Stimulated activated CD8-positive, alpha-beta memory T cell treated with anti-CD3 and anti-CD28 coated beads, Interleukin-7, amount 100 ng/mL, for 24 hours (primary cell): ENCODE data around the gene CAPN15.

ENCODE experiments used
- DNase-seq: peaks from one replicate; pipeline ENCODE4 v3.0.0-alpha.2; 2020; ENCODE audit warnings: low read depth

The CAPN15 gene

DNA sequence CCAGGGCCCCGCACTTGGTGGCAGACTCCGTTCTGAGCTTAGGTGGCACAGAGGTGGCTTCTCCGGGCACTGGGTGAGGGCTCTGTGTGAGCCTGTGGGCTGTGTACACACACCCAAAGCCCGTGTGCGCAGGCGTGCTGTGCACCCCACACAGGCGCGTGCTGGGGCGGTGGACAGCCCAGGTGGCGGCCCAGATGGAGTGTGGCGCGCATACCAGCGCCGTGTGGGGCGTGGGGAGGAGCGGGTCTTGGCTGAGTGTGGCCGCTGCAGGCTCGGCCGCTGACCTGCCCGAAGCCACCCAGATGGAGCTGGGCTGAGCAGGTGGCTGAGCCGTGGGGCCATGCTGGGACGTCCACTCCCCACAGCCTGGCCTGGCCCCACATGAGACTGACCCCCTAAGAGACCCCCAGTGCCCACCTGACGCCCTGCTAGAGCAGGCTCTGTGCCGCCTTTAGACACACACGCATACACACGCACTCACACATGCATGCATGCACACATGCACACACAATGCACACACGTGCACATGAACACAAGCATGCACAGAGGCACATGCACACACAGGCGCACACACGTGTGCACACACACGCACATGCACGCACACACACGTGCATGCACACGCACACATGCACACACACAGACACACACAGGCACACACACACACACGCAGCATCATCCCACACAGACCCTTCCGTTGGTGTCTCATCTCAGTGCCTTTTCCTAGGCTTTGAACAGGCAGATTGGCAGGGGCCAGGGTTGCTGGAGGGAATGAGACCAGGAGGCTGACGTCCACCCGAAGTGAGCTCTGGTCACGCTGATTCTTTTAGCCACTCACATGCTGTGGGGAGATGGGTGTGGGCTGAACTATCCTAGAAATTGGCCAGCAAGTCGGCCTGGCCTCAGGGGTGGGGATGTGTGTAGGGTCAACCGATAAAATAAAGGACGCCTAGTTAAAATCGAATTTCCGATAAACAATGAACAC lies 34.7 kb downstream of the CAPN15 start:
- no peak for DNase-seq

DNA sequence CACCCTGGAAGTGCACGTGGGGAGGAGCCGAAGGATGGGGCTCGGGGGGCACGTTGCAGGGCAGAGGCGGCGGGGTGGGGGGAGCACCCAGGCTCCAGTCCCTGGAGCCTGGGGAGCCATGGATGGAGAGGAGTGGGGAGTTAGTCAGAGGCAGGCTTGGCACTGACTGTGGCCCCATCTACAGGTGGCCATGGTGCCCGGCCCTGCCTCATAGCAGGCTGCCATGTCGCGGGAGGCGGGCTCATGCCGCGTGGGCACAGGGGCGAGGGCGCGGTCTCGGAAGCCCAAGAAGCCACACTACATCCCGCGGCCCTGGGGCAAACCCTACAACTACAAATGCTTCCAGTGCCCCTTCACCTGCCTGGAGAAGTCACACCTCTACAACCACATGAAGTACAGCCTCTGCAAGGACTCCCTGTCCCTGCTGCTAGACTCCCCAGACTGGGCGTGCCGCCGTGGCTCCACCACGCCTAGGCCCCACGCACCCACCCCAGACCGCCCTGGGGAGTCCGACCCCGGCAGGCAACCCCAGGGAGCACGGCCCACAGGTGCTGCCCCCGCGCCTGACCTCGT lies 35.6 kb downstream of the CAPN15 start:
- no peak for DNase-seq

DNA sequence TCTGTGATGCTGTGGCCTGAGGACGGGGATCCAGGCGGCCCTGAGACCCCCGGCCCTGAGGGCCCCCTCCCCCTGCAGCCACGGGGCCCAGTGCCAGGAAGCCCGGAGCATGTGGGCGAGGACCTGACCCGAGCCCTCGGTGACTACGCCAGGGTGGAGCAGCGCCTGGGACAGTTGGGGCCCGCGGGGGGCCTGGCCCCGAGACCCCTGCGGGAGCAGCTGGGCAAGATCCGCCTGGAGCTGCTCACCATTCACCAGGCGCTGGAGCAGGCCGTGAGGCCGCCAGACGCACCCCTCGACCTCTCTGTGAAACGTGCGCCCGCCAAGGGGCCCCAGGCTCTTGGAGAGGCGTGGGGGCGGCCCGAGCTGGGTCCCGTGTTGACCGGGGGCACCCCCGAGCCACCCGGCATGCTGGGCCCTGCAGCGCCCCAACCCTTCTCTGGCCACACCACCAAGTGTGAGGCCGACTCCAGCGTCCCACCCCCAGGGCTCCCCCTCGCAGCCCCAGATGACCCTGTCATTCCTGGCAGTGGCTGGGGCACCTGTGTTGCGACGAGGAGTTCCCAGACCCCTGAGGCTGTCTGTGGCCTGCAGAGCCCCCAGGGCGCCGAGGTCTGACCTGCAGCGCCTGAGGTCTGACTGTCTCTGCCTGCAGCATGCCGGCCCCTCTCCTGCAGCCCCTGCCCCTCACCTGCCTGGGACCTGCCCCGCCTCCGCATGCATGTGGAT lies 37.3 kb downstream of the CAPN15 start:
- DNase-seq = no peak

DNA sequence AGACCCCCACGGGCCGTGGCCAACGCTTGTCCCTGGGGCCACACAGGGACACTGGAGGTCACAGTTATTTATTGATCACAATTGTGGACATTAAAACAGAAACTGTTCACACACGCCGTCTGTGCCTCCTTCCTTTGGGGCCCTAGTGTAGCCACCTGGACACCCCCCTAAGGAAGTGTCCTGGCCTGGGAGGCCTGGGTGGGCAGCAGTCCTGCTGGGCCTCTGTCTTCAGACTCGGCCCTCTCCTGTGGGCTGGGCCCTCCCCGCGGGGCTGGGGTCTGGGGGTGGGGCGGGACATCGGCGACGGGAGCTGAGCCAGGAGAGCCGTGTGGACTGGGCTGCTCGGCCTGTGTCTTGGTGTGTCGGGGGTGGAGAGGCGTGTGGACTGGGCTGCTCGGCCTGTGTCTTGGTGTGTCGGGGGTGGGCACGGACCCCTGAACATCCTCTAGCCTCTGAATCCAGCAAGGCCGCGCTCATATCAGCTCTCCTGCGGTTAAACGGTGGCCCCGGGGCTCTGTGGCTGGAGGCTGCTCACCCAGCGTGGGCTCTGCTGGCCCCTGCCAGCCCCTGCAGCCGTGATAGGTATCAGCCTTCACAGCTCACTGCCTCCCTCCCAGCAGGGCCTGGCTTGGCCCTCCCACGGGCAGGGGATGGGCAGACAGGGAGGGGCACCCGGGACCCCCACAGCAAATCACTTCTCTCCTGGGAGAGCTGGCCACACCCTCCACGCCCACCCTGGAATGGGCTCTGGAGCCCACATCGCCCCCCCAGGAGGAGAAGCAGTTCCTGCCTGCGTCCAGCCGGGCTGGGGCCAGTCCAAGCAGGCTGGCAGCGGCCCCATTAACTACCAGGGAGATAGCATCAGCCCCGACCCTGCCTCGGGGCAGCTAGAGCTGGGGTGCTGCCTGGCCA lies 38.2 kb downstream of the CAPN15 start:
- DNase-seq = no peak

DNA sequence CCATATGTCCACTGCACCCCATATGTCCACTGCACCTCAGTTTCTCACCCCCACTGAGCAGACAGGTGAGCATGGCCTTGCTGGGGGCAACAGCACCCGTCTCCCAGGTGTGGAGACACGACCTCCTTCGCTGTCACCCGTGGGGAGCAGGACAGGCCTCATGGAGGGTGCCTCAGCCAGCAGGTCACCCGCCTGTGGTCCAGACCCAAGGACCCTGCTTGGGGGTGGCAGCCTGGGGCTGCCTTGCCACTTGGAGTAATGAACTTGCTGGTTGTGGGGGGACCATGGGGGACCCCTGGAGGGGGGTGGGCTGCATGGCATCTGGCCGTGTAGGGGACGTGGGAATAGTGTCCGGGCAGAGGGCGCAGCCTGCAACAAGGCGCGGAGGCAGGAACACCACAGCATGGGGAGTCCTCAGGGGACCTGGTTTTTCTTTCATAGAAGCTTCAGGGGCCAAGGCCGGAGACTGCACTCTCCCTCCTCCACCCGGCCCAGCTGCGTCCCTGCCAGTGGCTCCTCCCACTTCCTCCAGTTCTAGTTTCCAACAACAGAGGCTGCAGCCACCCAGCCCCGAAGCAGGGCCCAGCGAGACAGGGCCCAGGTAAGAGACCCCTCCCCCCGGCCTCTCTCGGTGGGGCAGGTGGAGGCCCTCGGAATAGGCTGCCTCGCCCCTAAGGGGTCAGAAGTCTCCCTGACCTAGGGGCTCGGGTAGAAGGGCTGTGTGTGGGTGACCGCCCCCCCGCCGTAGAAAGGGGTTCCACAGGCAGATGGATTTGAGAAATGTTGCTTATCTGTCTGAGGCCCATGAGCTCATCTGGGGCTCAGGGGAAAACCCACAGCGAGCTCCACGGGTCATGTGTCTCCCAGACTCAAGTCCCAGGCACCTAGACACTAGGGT lies 39.2 kb downstream of the CAPN15 start, which contains the start of gene NHLRC4:
Gene NHLRC4, plus strand, starts transcription at position 531 of the 898 bp plus-strand sequence. CDS start 1,043 bp downstream, outside the sequence.
- no peak for DNase-seq

DNA sequence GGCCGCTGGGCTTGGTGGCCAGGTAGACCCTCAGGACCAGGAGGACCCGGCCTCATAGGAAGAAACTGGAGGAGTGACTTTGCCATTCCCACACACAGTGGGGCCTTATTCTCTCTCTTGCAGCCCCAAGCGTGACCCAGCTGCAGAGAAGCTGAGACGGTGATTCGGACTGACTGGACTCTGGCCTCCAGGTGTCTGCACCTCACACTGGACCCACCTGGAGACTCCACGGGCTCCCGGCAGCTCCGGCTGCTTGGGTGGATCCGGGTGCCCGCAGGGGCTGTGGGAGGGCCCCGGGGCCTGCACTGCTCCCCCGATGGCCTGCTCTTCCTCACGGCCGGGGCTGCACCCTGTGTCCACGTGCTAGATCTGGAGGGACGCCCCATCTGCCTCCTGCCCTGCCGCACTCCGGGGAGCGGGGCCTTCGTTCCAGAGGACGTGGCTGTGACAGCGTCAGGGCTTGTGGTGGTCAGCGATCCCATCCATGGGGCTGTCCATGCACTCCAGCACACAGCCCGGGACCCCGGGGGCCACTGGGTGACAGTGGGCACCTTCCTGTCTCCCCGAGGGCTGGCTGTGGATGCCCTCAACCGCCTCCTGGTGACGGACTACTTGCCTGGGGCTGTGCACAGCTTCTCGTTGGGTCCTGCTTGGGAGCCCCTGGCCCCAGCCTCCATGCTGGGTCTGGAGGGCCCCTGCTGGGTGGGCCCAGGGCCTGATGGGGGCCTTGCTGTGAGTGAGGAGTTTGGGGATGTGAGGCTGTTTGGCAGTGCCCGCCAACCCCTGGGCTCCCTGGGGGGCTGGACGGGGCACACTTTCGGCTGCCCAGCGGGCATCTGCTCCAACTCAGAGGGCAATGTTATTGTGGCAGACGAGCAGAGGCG lies 40.1 kb downstream of the CAPN15 start:
- DNase-seq = no peak

DNA sequence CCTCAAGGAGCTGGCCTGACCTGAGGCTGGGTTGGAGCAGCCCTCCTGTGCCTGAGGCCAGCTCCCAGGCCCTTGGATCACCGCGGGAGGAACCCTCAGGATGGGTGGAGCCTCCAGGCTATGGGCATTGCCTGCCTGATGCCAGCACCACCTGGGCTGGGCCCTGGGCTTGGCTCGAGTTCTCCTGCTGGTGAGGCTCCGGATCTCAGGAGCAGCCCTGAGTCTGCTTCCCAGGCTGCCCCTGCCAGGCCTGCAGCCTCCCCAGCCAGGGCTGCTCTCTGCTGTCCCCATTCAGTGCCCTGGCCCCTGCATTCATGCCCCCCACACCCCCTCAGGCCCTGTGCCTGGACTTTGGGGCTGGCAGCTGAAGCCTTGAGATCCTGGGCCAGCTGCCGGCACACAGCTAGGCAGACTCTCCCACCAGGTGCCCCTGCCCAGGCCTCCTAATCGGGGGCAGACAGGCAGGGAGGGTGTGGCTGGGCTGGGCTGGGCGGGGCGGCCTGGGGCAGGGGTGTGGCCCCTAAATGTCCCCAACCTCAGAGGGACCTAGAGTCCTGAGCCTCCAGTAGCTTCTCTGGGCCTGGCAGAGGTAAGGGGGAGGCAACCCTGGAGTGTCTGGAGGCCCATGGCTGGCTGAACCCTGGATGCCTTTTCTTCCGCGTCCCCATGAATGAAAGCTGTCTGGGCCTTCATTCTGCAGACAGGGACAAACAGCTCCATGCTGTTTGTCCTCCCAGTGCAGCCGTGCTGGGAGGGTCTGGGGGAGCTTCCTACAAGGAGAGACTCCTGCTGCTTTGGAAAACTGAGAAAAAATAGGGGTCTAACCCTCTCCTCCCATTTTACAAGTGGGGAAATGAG lies 41.1 kb downstream of the CAPN15 start:
- DNase-seq = no peak

DNA sequence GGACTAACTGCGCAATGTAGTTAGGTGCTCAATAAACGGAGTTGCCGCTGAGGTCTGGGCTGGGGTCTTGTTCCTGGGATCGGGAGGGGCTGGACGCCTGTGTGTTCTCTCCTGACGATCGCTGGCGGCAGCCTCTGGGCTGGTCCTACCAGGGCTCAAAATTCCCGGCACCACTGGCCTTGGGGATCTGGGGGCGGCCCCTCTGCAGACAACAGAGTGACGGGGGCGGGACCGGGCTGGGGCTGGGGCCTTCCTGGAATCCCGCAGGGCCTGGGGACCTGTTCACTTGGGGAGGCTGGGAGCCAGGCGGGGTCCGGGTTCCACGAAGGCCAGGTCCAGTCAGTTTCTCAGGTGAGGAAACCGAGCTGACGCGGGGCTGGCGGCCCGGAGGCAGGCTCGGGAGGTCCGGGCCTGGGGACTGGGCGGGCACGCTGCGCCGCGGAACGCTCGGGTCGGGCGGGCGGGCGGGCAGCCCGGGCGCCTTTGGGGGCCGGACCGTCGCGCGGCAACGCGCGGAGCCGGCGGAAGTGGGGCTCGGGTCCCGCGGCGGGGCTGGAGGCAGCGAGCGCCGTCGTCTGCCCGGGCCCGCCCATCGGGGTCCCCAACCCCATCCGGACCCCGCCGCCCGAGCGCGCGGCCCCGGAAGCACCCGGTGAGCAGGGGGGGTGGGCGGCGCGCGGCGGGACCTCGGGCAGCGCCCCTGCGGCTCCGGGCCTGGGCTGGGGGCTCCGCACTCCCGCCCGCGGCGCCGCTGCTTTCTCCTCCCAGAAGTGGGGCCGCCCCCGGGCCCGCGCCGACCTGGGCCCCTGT lies 42.1 kb downstream of the CAPN15 start, which contains the start of gene PIGQ:
Gene PIGQ, plus strand, starts transcription at position 524 of the 810 bp plus-strand sequence. CDS start 4,107 bp downstream, outside the sequence.
- DNase-seq = no peak

DNA sequence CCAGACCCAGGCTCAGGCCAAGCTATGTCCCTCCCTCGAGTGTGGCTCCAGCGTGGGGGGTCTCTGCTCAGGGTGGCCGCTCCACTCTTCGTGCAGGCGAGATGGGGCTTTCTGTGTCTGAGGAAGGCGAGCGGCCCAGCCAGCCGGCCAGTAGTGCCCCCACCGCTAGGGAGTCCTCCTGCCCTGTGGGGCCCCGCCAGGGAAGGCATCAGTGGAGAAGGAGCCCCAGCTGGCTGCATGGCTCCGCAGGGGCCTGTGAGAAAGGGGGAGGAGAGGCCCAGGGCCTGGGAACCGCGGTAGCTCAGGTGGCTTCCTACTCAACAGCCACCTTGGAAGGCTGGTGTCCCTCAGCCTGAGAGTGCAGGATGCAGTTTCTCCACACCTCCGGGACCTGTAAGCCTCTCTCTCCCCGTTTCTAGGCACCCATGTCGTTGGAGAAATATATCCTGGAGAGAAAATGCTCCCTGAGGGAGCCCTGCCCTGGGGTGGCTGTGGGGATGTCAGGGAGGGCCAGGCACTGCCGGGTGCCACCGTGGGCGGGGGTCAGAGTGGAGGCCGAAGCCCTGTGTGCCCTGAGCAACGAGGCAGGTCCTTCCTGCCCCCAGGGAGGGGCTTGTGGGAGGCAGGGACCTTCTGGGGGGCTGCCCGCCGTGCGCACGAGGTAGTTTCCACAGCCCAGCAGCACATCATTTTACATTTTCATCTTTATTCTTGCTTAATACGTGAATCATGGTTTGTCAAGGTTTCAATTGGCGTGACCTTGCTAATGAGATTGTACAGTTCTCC lies 45.5 kb downstream of the CAPN15 start:
- DNase-seq = no peak

DNA sequence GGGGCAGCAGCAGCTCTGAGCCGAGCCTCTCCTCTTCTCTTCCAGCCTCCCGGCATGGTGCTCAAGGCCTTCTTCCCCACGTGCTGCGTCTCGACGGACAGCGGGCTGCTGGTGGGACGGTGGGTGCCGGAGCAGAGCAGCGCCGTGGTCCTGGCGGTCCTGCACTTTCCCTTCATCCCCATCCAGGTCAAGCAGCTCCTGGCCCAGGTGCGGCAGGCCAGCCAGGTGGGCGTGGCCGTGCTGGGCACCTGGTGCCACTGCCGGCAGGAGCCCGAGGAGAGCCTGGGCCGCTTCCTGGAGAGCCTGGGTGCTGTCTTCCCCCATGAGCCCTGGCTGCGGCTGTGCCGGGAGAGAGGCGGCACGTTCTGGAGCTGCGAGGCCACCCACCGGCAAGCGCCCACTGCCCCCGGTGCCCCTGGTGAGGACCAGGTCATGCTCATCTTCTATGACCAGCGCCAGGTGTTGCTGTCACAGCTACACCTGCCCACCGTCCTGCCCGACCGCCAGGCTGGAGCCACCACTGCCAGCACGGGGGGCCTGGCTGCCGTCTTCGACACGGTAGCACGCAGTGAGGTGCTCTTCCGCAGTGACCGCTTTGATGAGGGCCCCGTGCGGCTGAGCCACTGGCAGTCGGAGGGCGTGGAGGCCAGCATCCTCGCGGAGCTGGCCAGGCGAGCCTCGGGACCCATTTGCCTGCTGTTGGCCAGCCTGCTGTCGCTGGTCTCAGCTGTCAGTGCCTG lies 46.7 kb downstream of the CAPN15 start:
- no peak for DNase-seq

DNA sequence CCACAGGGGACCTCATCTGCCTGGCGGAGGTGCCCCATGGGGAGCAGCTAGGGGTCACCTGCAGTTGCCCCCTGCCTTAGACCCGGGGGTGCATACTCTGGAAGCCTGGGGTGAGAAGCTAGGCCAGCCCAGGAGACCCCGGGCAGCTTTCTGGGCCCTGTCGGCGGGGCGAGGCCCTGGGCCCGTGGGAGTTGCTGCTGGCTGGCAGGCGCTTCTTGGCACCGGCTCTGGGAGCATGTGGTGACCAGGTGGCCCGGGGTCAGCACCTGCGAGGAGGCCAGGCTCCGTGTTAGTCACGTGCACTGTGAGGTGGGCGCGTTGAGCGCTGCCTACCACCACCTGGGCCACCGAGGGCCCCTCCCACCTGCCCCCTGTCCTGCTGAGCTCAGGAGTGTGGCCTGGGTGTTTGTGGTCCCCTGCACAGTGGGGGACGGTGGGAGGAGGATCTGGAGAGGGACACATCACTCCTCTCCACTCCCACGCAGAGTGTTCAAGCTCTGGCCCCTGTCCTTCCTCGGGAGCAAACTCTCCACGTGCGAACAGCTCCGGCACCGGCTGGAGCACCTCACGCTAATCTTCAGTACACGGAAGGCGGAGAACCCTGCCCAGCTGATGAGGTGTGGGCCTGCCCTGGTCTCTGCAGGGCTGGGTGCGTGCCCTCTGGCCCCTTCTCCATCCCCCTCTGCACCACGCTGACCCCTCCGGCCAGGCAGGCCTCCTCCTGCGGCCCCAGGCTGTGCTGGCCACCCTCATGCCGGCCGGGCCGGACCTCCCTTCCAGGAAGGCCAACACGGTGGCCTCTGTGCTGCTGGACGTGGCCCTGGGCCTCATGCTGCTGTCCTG lies 48.1 kb downstream of the CAPN15 start:
- no peak for DNase-seq

DNA sequence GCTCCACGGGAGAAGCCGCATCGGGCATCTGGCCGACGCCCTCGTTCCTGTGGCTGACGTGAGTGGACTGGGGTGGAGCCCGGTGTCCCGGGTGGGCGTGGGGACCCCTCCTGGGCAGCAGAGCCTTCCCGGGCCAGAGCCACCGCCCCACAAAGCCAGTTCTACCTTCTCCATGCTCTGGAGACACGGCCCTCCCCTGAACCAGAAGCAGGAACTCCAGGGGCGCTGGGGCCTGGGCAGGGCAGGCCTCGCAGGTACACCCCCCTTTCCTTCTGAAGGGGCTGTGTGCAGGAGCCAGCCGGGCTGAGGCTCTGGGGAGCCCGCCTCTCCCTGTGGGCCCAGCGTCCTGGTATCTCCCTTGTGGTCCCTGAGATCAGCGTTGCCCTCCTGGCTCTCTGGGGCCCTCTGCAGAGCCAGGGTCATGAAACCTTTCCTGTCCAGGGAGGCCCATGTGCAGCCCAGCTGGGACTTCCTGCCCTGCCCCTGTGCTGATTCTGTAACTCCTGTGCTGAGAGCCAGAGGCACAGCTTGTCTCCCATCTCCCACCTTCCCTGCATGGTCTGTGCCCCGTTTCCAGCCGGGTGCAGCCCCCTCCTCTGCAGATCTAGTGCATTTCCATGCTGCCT lies 48.8 kb downstream of the CAPN15 start:
- DNase-seq = no peak

DNA sequence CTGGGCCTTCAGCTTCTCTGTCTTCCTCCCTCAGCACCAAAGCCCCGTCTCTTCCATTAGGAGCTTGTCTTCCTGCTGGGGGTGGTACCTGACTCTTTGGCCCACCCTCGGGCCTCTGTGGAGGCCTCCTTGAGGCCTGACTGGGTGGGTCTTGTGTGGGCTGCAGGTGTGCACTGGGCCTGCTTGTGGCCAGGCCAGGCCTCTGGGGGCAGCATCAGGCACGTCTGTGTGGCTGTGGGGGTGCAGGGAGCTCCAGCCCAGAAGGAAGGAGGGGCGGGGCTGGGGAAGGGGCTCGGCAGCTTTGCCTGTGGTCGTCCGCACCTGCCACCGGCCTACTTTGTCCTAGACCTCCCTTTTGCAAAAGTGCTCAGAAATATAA lies 49.3 kb downstream of the CAPN15 start:
- DNase-seq = no peak

DNA sequence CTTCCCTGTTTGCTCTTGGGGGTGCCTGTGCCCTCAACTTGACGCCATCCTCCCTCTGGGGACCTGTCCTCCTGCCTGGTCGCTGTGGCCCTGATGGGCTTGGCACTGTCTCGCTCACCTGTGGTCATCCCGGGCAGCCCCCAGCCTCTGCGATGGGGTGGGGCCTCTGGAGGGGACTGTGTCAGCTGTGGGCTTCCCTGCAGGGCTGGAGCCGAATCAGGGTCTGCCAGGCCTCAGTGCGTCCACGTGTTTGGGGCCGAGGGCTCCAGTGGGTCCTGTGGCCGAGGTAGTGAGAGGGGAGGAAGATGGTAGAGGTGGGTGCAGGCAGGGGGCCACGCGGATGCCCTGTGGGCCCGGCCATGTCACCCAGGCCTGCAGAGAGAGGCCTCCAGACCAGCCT lies 50.3 kb downstream of the CAPN15 start:
- no peak for DNase-seq
